Nephron progenitor cell (in vitro differentiated cells): ENCODE measurements around the gene ABI1.
A peak's percentile ranks its signal among the peaks of the same experiment; 100 is the strongest.

Experiments used
- DNase-seq: peaks from one replicate; pipeline ENCODE4 v3.0.0; 2021
- H3K27ac Mint-ChIP-seq: 2 replicates; pipeline ENCODE4 v1.8.0; 2021; ENCODE audit warnings: mild to moderate bottlenecking, moderate library complexity, mixed read lengths
- H3K27me3 Mint-ChIP-seq: 2 replicates; pipeline ENCODE4 v1.8.0; 2021; ENCODE audit warnings: mild to moderate bottlenecking, low read depth, mixed read lengths; ENCODE audit not compliant: poor library complexity
- H3K36me3 Mint-ChIP-seq: 2 replicates; pipeline ENCODE4 v1.8.0; 2021; ENCODE audit warnings: low read depth, mixed read lengths
- H3K4me1 Mint-ChIP-seq: 2 replicates; pipeline ENCODE4 v1.8.0; 2021; ENCODE audit warnings: mixed read lengths
- H3K4me3 Mint-ChIP-seq: 2 replicates; pipeline ENCODE4 v1.8.0; 2021; ENCODE audit warnings: mild to moderate bottlenecking, moderate library complexity, mixed read lengths
- H3K9me3 Mint-ChIP-seq: 2 replicates; pipeline ENCODE4 v1.8.0; 2021; ENCODE audit warnings: mild to moderate bottlenecking, moderate library complexity, mixed read lengths
- CTCF ChIP-seq: fragments of 200-600 bp; sonication (generic); IDR thresholded peaks from 2 replicates; pipeline ENCODE4 v1.5.0; 2021; ENCODE audit warnings: antibody characterized with exemption

ABI1 gene

GRCh38 chr10:26841733-26842317, 18.9 kb downstream of the ABI1 start:
- TF ChIP-seq CTCF = no peak
- Mint-ChIP-seq H3K4me1 (peaks cover 19% of the 10 kb centered on the region), H3K27ac (no peak overlapping the region), H3K4me3 (no peak overlapping the region), H3K9me3 (peaks cover 18% of the 10 kb centered on the region), H3K36me3 (peaks cover 37% of the 10 kb centered on the region), H3K27me3 (no peaks in the 10 kb centered on the region)
- no peak for DNase-seq

- Mint-ChIP-seq H3K27ac (no peak overlapping the region), H3K4me3 (no peak overlapping the region), H3K36me3 (peaks cover 40% of the 10 kb centered on the region), H3K9me3 (peaks cover 25% of the 10 kb centered on the region), H3K27me3 (no peaks in the 10 kb centered on the region), H3K4me1 (peaks cover 15% of the 10 kb centered on the region)
- TF ChIP-seq CTCF = no peak
- DNase-seq = no peak
These were observed 19.6 kb downstream of the ABI1 start for GRCh38 chr10:26840938-26841732.

- peaks cover 15% of the 10 kb centered on the region for H3K4me1 Mint-ChIP-seq
- no peak for TF ChIP-seq CTCF
- no peaks in the 10 kb centered on the region for H3K27me3 Mint-ChIP-seq
- H3K27ac Mint-ChIP-seq = peak overlapping the region; percentile 80
- H3K4me3 Mint-ChIP-seq = no peak overlapping the region
- H3K36me3 Mint-ChIP-seq = peaks cover 45% of the 10 kb centered on the region
- H3K9me3 Mint-ChIP-seq = peaks cover 26% of the 10 kb centered on the region
- DNase-seq = no peak
These were observed 20.7 kb downstream of the ABI1 start for GRCh38 chr10:26839966-26840627.

GRCh38 chr10:26837139-26837538, 23.6 kb downstream of the ABI1 start:
- no peak overlapping the region for H3K27ac Mint-ChIP-seq
- peaks cover 17% of the 10 kb centered on the region for H3K9me3 Mint-ChIP-seq
- DNase-seq = no peak
- no peak overlapping the region for H3K4me3 Mint-ChIP-seq
- H3K27me3 Mint-ChIP-seq = no peaks in the 10 kb centered on the region
- H3K36me3 Mint-ChIP-seq = peaks cover 44% of the 10 kb centered on the region
- peaks cover 15% of the 10 kb centered on the region for H3K4me1 Mint-ChIP-seq
- TF ChIP-seq CTCF = no peak

- peaks cover 50% of the 10 kb centered on the region for H3K36me3 Mint-ChIP-seq
- no peaks in the 10 kb centered on the region for H3K27me3 Mint-ChIP-seq
- H3K4me3 Mint-ChIP-seq = no peak overlapping the region
- no peak for TF ChIP-seq CTCF
- H3K9me3 Mint-ChIP-seq = peaks cover 33% of the 10 kb centered on the region
- H3K27ac Mint-ChIP-seq = no peak overlapping the region
- H3K4me1 Mint-ChIP-seq = peaks cover 4% of the 10 kb centered on the region
- DNase-seq = no peak
These were observed 25.7 kb downstream of the ABI1 start for GRCh38 chr10:26835025-26835424.
